Body of pancreas (tissue), 4 donors: Measurements from ENCODE around the gene UBTF.

Experiments
- POLR2A ChIP-seq, 3 donors: fragments of 450-650 bp; IDR thresholded peaks; one replicate each; pipeline ENCODE4 v1.6.1; 2016; ENCODE audit warnings: antibody characterized with exemption in 3 of 3, mild to moderate bottlenecking in 2 of 3
- TF ChIP-seq, protein P1 (sequence below), 7 experiments: fragments of 450-650 bp in 4 of 7; fragments of 200-600 bp in 3 of 7; sonication (generic) in 3 of 7; IDR thresholded peaks; one replicate each; pipeline ENCODE4 v1.5.1; 2016 to 2019; ENCODE audit warnings: antibody characterized with exemption in 7 of 7

DNA sequence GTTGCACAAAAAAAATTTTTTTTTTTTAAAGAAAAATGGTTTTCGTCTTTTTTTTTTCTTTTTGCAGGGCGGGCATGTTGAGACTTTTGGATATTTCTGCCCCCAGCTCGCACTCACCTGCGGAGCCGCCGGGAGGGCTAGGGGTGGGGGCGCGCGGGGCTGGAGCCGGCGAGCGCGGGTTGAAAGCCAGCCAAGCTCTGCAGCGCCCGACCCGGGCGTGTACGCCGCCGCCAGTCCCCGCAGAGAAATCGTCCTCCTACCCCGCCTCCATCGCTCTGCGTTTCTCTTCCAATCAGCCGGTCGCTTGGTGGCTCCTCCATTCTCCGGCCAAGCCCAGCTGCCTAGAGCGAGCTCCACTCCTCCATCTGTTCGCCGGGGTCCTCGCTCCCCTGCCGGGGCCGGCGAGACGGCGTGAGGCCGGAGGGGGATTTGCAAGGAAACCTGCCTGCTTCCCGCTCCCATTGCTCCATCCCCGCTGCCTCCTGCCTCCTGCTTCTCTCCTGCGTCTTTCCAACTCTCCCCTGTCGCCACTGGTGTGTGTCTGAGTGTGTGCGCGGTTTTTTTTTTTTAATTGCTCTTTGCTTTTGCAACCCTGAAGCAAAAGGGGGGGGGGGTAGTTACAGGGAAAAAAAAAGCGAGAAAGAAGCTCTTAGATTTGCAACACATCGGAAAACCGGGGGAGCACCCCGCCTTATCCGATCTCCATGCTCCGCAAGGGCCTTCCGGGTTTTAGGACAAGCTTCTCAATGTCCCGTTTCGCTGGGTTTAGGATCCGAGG is 1.8 kb upstream of the UBTF start:
- TF ChIP-seq, protein P1, sequence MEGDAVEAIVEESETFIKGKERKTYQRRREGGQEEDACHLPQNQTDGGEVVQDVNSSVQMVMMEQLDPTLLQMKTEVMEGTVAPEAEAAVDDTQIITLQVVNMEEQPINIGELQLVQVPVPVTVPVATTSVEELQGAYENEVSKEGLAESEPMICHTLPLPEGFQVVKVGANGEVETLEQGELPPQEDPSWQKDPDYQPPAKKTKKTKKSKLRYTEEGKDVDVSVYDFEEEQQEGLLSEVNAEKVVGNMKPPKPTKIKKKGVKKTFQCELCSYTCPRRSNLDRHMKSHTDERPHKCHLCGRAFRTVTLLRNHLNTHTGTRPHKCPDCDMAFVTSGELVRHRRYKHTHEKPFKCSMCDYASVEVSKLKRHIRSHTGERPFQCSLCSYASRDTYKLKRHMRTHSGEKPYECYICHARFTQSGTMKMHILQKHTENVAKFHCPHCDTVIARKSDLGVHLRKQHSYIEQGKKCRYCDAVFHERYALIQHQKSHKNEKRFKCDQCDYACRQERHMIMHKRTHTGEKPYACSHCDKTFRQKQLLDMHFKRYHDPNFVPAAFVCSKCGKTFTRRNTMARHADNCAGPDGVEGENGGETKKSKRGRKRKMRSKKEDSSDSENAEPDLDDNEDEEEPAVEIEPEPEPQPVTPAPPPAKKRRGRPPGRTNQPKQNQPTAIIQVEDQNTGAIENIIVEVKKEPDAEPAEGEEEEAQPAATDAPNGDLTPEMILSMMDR (IDR thresholded peaks at IDR 0.05), result no peak
- TF ChIP-seq POLR2A (IDR thresholded peaks at IDR 0.05), result peak; percentile 46 to 64 (median 54)
